ENCODE measurements around the gene STK26. TPM values are rescaled to one million over a fixed set of nuclear protein-coding genes. Genes with fewer than 3 reads are reported as not detected.

STK26 gene
- total and polyA plus RNA-seq, 2 donors = 48.1 to 79.0 TPM

DNA sequence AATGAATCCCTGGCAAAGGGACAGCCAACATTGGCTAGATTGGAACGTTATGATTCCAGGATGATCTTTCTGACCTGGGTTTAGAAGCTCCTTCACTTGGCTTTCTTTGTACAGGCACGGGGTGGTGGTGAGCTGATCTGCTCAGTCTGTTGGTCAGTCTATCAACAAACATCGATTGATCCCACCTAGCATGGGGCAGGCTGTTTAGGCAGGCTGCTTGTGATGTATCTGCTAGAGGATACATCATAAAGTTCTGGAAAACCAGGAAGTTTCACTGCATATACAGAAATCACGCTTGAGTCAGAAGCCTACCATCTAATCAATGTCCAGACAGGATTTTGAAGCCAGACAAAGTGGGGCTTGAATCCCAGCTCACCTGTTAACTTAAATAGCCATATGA, 97.8 kb downstream of the STK26 start:
- no peak overlapping the region for H3K27ac ChIP-seq (ENCODE audit: low read depth in 1 of 2, low read length in 1 of 2)
- H3K4me3 ChIP-seq (ENCODE audit: low read length in 2 of 2) = no peak overlapping the region
- no peaks in the 10 kb centered on the region for H3K4me1 ChIP-seq (ENCODE audit: control insufficient read depth in 2 of 2, insufficient read depth in 2 of 2, low read length in 2 of 2)
- no peak for DNase-seq (ENCODE audit: low read depth in 6 of 9, low spot score in 9 of 9)
- H3K9me3 ChIP-seq (ENCODE audit: control insufficient read depth in 2 of 2, insufficient read depth in 1 of 2, low read length in 1 of 2) = no peaks in the 10 kb centered on the region
- H3K36me3 ChIP-seq (ENCODE audit: control insufficient read depth in 2 of 2, insufficient read depth in 2 of 2, low read length in 1 of 2) = no peaks in the 10 kb centered on the region
- H3K27me3 ChIP-seq (ENCODE audit: control insufficient read depth in 2 of 2, insufficient read depth in 1 of 2, low read length in 1 of 2) = no peaks in the 10 kb centered on the region
- WGBS = 92% methylated on average over 4 of the region's 4 CpGs

Other genes with a start within 250 kb of the STK26 start
- under 0.01 TPM for gene FRMD7, start 104.7 kb downstream of the STK26 start, total RNA-seq
- 0.02 TPM for gene FRMD7, start 104.7 kb downstream of the STK26 start, polyA plus RNA-seq
- 24.5 TPM for gene RAP2C, start 196.1 kb downstream of the STK26 start, total RNA-seq
- gene RAP2C, start 196.1 kb downstream of the STK26 start, polyA plus RNA-seq = 36.0 TPM